H9 (cell line): ENCODE results near the gene MYO1D. TPM values are rescaled to one million over a fixed set of nuclear protein-coding genes. Genes with fewer than 3 reads are reported as not detected.

Source experiments
- DNase-seq: peaks from one replicate; pipeline ENCODE4 v3.0.0-alpha.2; 2017
- H2AFZ ChIP-seq: one replicate; pipeline ENCODE4 v1.6.1; 2013; ENCODE audit warnings: mild to moderate bottlenecking, low read length, control low read depth, moderate library complexity
- H2AK5ac ChIP-seq: 2 replicates; pipeline ENCODE4 v1.6.1; 2013; ENCODE audit warnings: low read length, control low read depth, mixed read lengths; ENCODE audit not compliant: insufficient read length
- H2BK120ac ChIP-seq: one replicate; pipeline ENCODE4 v1.6.1; 2013; ENCODE audit warnings: low read depth, mild to moderate bottlenecking, low read length, control low read depth, inconsistent platforms; ENCODE audit not compliant: poor library complexity, severe bottlenecking
- H2BK12ac ChIP-seq: 2 replicates; pipeline ENCODE4 v1.6.1; 2013; ENCODE audit warnings: low read length, control low read depth, mixed read lengths, low read depth; ENCODE audit not compliant: insufficient read length
- H2BK15ac ChIP-seq: 2 replicates; pipeline ENCODE4 v1.6.1; 2013; ENCODE audit warnings: low read depth, low read length, control low read depth
- H2BK20ac ChIP-seq: one replicate; pipeline ENCODE4 v1.6.1; 2013; ENCODE audit warnings: low read depth, mild to moderate bottlenecking, low read length, control low read depth, inconsistent platforms; ENCODE audit not compliant: poor library complexity, severe bottlenecking
- H2BK5ac ChIP-seq: 2 replicates; pipeline ENCODE4 v1.6.1; 2013; ENCODE audit warnings: low read length, control low read depth, mixed read lengths; ENCODE audit not compliant: insufficient read length
- H3K14ac ChIP-seq: 2 replicates; pipeline ENCODE4 v1.6.1; 2013; ENCODE audit warnings: low read length, control low read depth; ENCODE audit not compliant: insufficient read depth
- H3K18ac ChIP-seq: 2 replicates; pipeline ENCODE4 v1.6.1; 2013; ENCODE audit warnings: low read depth, mild to moderate bottlenecking, mixed read lengths, low read length, control low read depth; ENCODE audit not compliant: insufficient read length
- H3K23ac ChIP-seq: 2 replicates; pipeline ENCODE4 v1.6.1; 2013; ENCODE audit warnings: low read length, control low read depth, mixed read lengths, low read depth; ENCODE audit not compliant: insufficient read length
- H3K23me2 ChIP-seq: 2 replicates; pipeline ENCODE4 v1.6.1; 2013; ENCODE audit warnings: low read depth, mild to moderate bottlenecking, mixed read lengths, low read length, control low read depth; ENCODE audit not compliant: insufficient read length, poor library complexity, severe bottlenecking
- H3K27ac ChIP-seq: 2 replicates; pipeline ENCODE4 v1.5.1; 2013; ENCODE audit warnings: low read length, control low read depth, mixed read lengths, low read depth; ENCODE audit not compliant: insufficient read length
- H3K27me3 ChIP-seq: 2 replicates; pipeline ENCODE4 v1.6.1; 2013; ENCODE audit warnings: low read length, control low read depth, inconsistent platforms; ENCODE audit not compliant: insufficient read depth
- H3K4ac ChIP-seq: 2 replicates; pipeline ENCODE4 v1.6.1; 2013; ENCODE audit warnings: low read depth, mild to moderate bottlenecking, control low read depth, inconsistent platforms, low read length, moderate library complexity
- H3K4me1 ChIP-seq: 2 replicates; pipeline ENCODE4 v1.6.1; 2013; ENCODE audit warnings: low read length, control low read depth, inconsistent platforms; ENCODE audit not compliant: insufficient read depth
- H3K4me2 ChIP-seq: 2 replicates; pipeline ENCODE4 v1.6.1; 2013; ENCODE audit warnings: low read length, control low read depth, mixed read lengths; ENCODE audit not compliant: insufficient read length, insufficient read depth
- H3K56ac ChIP-seq: 2 replicates; pipeline ENCODE4 v1.6.1; 2013; ENCODE audit warnings: low read depth, mild to moderate bottlenecking, mixed read lengths, low read length, control low read depth; ENCODE audit not compliant: insufficient read length
- H3K79me1 ChIP-seq: 2 replicates; pipeline ENCODE4 v1.6.1; 2013; ENCODE audit warnings: low read depth, mild to moderate bottlenecking, moderate library complexity, low read length, control low read depth, inconsistent platforms; ENCODE audit not compliant: insufficient read depth, poor library complexity, severe bottlenecking
- H3K79me2 ChIP-seq: 2 replicates; pipeline ENCODE4 v1.6.1; 2013; ENCODE audit warnings: low read length, control low read depth, inconsistent platforms; ENCODE audit not compliant: insufficient read depth
- H3K9ac ChIP-seq: 2 replicates; pipeline ENCODE4 v1.6.1; 2013; ENCODE audit warnings: low read length, control low read depth, mixed read lengths; ENCODE audit not compliant: insufficient read length; ENCODE audit errors: extremely low read depth
- H3K9me3 ChIP-seq: one replicate; pipeline ENCODE4 v1.6.1; 2013; ENCODE audit warnings: low read depth, low read length, inconsistent platforms; ENCODE audit not compliant: control insufficient read depth
- H3T11ph ChIP-seq: one replicate; pipeline ENCODE4 v1.6.1; 2013; ENCODE audit warnings: mild to moderate bottlenecking, low read length, control low read depth, inconsistent platforms
- H4K20me1 ChIP-seq: one replicate; pipeline ENCODE4 v1.6.1; 2013; ENCODE audit not compliant: control insufficient read depth, insufficient read length, insufficient read depth
- H4K5ac ChIP-seq: 2 replicates; pipeline ENCODE4 v1.6.1; 2013; ENCODE audit warnings: low read depth, mild to moderate bottlenecking, mixed read lengths, low read length, control low read depth; ENCODE audit not compliant: insufficient read length
- H4K8ac ChIP-seq: replicated peaks from 2 replicates; pipeline ENCODE4 v1.6.1; 2013; ENCODE audit warnings: low read length, control low read depth, mixed read lengths, low read depth; ENCODE audit not compliant: insufficient read length
- H4K91ac ChIP-seq: 2 replicates; pipeline ENCODE4 v1.6.1; 2013; ENCODE audit warnings: low read depth, mild to moderate bottlenecking, moderate library complexity, mixed read lengths, low read length, control low read depth; ENCODE audit not compliant: insufficient read length
- H3K27ac Mint-ChIP-seq, 3 experiments: 2 replicates in 2 of 3; 3 replicates in 1 of 3; pipeline ENCODE4 v1.8.0; 2020 to 2021; ENCODE audit warnings: mixed read lengths in 3 of 3, mild to moderate bottlenecking in 1 of 3, moderate library complexity in 1 of 3
- H3K27me3 Mint-ChIP-seq: 2 replicates; pipeline ENCODE4 v1.8.0; 2021; ENCODE audit warnings: low read depth, mild to moderate bottlenecking, moderate library complexity, mixed read lengths
- H3K36me3 Mint-ChIP-seq, 3 experiments: 2 replicates in 2 of 3; 3 replicates in 1 of 3; pipeline ENCODE4 v1.8.0; 2020 to 2021; ENCODE audit warnings: low read depth in 3 of 3, mixed read lengths in 3 of 3; ENCODE audit not compliant: insufficient read depth in 1 of 3
- H3K4me1 Mint-ChIP-seq, 2 experiments: 2 replicates each; pipeline ENCODE4 v1.8.0; 2020; ENCODE audit warnings: mixed read lengths in 2 of 2
- H3K4me3 Mint-ChIP-seq, 2 experiments: 2 replicates in 1 of 2; 3 replicates in 1 of 2; pipeline ENCODE4 v1.8.0; 2020 to 2021; ENCODE audit warnings: mild to moderate bottlenecking in 2 of 2, mixed read lengths in 2 of 2, moderate library complexity in 1 of 2
- H3K9me3 Mint-ChIP-seq, 2 experiments: 2 replicates in 1 of 2; 3 replicates in 1 of 2; pipeline ENCODE4 v1.8.0; 2020; ENCODE audit warnings: mild to moderate bottlenecking in 2 of 2, mixed read lengths in 2 of 2, moderate library complexity in 1 of 2
- WGBS: extraction: QIAGEN DNeasy Blood & Tissue Kit; methylation state at CpG from one replicate; pipeline ENCODE4 v1.1.7; 2013; ENCODE audit warnings: missing lambda C conversion rate, low lambda C conversion rate, mixed read lengths; ENCODE audit not compliant: insufficient read length; ENCODE audit errors: extremely low coverage; 5-methylcytosine and 5-hydroxymethylcytosine counted together
- total RNA-seq: library from RNA; stranded (reverse); gene quantifications from 2 replicates; pipeline ENCODE4 v1.2.1, GENCODE V29; 2021
- TF ChIP-seq, protein P1 (sequence below): fragments of 200-600 bp; sonication (generic); conservative IDR thresholded peaks from 3 replicates; pipeline ENCODE4 v1.8.0; 2021; ENCODE audit warnings: antibody characterized with exemption, mild to moderate bottlenecking

MYO1D gene
- total RNA-seq, 1 experiment from 2014 or later, result 19.0 TPM

DNA sequence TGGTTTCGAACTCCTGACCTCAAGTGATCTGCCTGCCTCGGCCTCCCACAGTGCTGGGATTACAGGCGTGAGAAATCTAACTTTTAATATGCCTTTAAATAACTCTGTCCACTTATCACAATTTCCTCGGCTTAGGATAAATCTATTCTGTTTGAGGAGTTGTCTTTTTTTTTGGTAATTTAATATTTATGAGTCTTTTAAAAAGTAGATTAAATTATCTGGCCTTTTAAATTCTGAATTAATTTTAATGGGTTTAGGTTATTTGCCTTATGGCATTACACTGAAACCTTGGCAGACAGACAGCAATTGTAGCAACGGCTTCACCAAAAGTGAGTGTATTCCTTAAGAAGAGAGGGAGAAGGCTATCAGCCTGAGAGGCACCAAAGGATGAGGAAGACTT lies 66.2 kb downstream of the MYO1D start:
- H2BK20ac ChIP-seq, result no peak overlapping the region
- H4K5ac ChIP-seq, result no peak overlapping the region
- no peaks in the 10 kb centered on the region for H3K9me3 Mint-ChIP-seq
- no peak overlapping the region for H2AK5ac ChIP-seq
- H3K4me1 Mint-ChIP-seq, result peaks cover 15 to 16% of the 10 kb centered on the region in 2 experiments
- H4K20me1 ChIP-seq, result no peaks in the 10 kb centered on the region
- H3K4ac ChIP-seq, result no peak overlapping the region
- H3K27me3 ChIP-seq, result no peaks in the 10 kb centered on the region; the same call in 1 of the 2 replicates
- WGBS, result no CpG with 5 or more reads among the region's 5 CpGs
- H3K4me3 Mint-ChIP-seq, result no peak overlapping the region
- no peak for DNase-seq
- H3K23ac ChIP-seq, result no peak overlapping the region
- H3T11ph ChIP-seq, result no peak overlapping the region
- no peaks in the 10 kb centered on the region for H3K27me3 Mint-ChIP-seq
- no peak overlapping the region for H3K18ac ChIP-seq
- no peak overlapping the region for H2BK15ac ChIP-seq
- no peak overlapping the region for H3K4me2 ChIP-seq
- no peak overlapping the region for H3K27ac Mint-ChIP-seq
- H3K14ac ChIP-seq, result no peak overlapping the region
- no peak overlapping the region for H2BK120ac ChIP-seq
- no peak overlapping the region for H4K8ac ChIP-seq
- H3K79me1 ChIP-seq, result no peaks in the 10 kb centered on the region
- peaks cover 9% of the 10 kb centered on the region; the same call in 1 of the 2 replicates for H3K4me1 ChIP-seq
- H3K23me2 ChIP-seq, result no peaks in the 10 kb centered on the region
- H2AFZ ChIP-seq, result no peak overlapping the region
- H3K27ac ChIP-seq, result no peak overlapping the region
- no peak overlapping the region for H3K9ac ChIP-seq
- H2BK12ac ChIP-seq, result no peak overlapping the region
- no peak overlapping the region for H4K91ac ChIP-seq
- no peaks in the 10 kb centered on the region for H3K36me3 Mint-ChIP-seq
- H3K79me2 ChIP-seq, result no peaks in the 10 kb centered on the region; the same call in 1 of the 2 replicates
- H2BK5ac ChIP-seq, result no peak overlapping the region
- TF ChIP-seq, protein P1, sequence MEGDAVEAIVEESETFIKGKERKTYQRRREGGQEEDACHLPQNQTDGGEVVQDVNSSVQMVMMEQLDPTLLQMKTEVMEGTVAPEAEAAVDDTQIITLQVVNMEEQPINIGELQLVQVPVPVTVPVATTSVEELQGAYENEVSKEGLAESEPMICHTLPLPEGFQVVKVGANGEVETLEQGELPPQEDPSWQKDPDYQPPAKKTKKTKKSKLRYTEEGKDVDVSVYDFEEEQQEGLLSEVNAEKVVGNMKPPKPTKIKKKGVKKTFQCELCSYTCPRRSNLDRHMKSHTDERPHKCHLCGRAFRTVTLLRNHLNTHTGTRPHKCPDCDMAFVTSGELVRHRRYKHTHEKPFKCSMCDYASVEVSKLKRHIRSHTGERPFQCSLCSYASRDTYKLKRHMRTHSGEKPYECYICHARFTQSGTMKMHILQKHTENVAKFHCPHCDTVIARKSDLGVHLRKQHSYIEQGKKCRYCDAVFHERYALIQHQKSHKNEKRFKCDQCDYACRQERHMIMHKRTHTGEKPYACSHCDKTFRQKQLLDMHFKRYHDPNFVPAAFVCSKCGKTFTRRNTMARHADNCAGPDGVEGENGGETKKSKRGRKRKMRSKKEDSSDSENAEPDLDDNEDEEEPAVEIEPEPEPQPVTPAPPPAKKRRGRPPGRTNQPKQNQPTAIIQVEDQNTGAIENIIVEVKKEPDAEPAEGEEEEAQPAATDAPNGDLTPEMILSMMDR, result no peak
- no peak overlapping the region for H3K56ac ChIP-seq
- H3K9me3 ChIP-seq, result no peaks in the 10 kb centered on the region
